ENCODE results near the gene ENTPD3. TPM values are rescaled to one million over a fixed set of nuclear protein-coding genes. Genes with fewer than 3 reads are reported as not detected.
A peak's percentile ranks its signal among the peaks of the same experiment; 100 is the strongest.

Gene ENTPD3
- total RNA-seq, 1 donor from 2014 or later = 0.46 TPM

DNA sequence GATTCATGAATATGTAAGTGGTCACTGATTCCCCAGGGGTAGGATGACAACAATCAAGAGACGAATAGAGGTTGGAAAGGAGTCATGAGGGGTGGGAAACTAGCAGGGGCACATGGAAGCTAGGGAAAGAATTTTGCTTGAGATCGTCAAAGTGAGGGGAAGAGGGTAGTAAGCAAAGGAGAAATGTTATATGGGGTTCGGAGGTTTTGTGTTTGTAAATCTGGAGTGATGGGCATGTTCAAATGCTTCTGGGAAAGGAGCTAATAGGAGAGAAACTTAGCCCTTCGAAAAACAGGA lies 78.1 kb downstream of the ENTPD3 start:
- TF ChIP-seq, protein P1, sequence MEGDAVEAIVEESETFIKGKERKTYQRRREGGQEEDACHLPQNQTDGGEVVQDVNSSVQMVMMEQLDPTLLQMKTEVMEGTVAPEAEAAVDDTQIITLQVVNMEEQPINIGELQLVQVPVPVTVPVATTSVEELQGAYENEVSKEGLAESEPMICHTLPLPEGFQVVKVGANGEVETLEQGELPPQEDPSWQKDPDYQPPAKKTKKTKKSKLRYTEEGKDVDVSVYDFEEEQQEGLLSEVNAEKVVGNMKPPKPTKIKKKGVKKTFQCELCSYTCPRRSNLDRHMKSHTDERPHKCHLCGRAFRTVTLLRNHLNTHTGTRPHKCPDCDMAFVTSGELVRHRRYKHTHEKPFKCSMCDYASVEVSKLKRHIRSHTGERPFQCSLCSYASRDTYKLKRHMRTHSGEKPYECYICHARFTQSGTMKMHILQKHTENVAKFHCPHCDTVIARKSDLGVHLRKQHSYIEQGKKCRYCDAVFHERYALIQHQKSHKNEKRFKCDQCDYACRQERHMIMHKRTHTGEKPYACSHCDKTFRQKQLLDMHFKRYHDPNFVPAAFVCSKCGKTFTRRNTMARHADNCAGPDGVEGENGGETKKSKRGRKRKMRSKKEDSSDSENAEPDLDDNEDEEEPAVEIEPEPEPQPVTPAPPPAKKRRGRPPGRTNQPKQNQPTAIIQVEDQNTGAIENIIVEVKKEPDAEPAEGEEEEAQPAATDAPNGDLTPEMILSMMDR (conservative IDR thresholded peaks at IDR 0.05; ENCODE audit: low read depth, low read length) = no peak
- H3K4me3 ChIP-seq (ENCODE audit: low read depth, low read length) = no peak overlapping the region
- DNase-seq (ENCODE audit: low read depth) = no peak

DNA sequence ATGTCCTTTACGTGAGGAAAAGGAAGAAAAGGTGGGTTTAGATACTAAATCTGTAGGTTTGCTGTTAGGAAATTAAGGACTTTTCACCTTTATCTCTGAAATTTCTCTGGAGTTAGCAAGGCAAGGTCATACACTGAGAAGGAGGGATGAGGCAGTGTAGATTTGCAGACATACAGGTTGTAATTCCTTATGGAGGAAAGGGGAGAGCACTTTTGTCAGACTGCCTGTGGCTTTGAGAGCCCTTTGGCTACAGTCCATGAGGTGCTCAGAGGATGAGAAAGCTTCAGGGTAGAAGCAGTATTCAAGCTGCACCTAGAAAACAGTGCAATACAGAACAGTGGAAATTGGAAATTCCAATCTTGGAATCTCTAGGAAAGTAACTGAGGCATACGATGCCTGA lies 78.5 kb downstream of the ENTPD3 start:
- no peak for DNase-seq (ENCODE audit: low read depth)
- H3K4me3 ChIP-seq (ENCODE audit: low read depth, low read length) = no peak overlapping the region
- TF ChIP-seq, protein P1 (conservative IDR thresholded peaks at IDR 0.05; ENCODE audit: low read depth, low read length) = no peak

DNA sequence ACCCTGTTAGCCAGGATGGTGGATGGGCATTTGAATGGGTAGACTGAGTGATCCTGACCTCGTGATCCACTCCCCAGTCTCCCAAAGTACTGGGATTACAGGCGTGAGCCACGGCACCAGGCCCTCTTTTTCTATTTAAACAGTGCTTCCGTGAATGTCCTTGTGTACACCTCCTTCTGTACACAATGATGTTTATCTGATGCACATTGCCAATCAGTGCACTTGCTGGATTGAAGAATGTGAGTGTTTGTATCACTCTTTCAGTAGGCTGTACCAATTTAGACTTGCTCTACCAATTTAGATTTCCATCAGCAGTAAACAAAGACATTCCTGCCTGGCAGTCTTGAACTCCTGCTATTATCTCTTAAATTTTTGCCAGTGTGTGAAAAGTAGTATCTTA lies 81.0 kb downstream of the ENTPD3 start:
- TF ChIP-seq, protein P1 (conservative IDR thresholded peaks at IDR 0.05; ENCODE audit: low read depth, low read length) = no peak
- no peak overlapping the region for H3K4me3 ChIP-seq (ENCODE audit: low read depth, low read length)

DNA sequence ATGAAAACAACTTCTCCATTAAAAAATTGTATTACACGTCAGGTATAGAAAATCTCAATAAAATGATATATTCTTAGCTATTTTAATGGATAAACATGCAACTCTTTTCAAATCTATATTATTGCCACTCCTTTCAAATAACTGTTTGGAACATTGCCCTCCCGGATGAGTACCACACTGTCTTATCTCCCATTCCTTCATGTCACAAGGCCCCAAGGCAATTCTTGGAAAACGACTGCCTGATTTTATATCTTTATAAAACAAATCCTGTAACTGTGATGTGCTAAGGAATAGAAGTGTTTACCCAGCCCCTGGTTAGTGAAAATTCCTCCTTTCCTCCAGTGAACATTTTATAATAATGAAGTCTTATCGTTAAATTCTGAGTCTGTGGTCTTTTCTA lies 83.7 kb downstream of the ENTPD3 start:
- DNase-seq (ENCODE audit: low read depth) = no peak
- no peak overlapping the region for H3K4me3 ChIP-seq (ENCODE audit: low read depth, low read length)
- TF ChIP-seq, protein P1 (conservative IDR thresholded peaks at IDR 0.05; ENCODE audit: low read depth, low read length) = no peak

More for the DNA sequence above, 81.0 kb downstream of the ENTPD3 start:
- DNase-seq (ENCODE audit: low read depth) = no peak

DNA sequence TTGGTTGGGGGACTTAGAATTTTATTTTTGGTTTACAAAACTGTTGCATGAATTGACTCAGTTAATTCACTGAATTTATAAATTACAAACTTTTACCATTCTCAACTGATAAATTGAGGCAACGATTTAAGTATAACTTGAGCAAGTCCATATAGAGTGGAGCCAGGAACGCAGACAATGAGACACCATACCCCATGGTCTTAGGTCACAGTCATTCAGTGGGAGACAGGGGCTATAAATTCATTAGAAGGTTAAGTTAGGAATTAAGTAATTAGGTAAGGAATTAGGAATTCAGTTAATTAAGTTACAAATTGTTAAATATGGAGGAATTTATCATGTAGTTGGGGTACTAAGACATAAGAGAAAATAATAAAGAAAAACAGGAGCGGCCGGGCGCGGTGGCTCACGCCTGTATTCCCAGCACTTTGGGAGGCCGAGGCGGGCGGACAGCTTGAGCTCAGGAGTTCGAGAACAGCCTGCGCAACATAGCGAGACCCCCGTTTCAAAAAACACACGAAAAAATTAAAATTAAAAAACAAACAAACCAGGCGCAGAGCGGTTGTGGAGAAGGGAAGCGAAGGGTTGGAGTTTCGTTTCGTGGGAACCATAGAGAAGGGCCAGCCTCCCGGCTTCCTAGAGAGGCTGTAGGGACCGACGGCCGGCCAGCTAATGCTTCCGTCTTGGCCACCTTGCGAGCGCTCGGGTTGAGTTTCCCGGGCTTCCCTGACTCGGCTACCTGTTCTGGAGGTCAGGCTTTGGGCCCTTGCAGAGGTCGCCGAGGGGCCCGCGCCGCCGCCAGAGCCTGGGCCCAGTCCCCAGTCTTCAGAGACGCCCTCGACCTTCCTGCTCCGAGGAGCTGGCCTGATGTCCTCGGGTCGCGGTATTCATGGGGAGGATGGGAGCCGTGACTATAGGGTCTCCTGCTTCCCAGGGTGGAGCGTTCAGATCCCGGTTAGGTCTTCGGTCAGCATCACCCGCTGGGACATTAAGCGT lies 89.8 kb downstream of the ENTPD3 start, which contains the start of gene ZNF619:
ZNF619 (plus strand) TSS at position 645 of the 993 bp plus-strand sequence. CDS start 858 bp downstream, outside the sequence.
- TF ChIP-seq, protein P1 (conservative IDR thresholded peaks at IDR 0.05; ENCODE audit: low read depth, low read length) = no peak
- DNase-seq (ENCODE audit: low read depth) = peak; percentile 25
- peak within 1 kb of the TSS; percentile 73 for H3K4me3 ChIP-seq (ENCODE audit: low read depth, low read length)

DNA sequence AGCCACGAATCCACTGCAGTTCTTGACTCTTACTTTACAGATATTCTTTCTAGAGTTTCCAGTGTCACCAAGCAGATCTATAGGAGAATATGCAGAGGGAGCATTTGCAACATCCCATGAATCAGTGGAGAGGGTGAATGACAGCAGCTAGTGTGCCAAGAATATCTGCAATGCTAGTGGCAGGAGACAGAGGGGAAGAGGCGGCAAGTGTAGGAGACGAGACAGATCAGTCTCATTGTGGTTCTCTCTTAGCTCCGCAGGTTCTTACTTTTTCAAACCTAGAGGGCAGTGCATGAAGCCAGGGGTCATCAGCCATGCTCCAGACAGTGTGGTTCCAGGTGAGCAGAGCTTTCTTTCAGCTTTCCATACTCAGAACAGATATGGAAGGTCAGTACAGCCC lies 90.7 kb downstream of the ENTPD3 start:
- TF ChIP-seq, protein P1 (conservative IDR thresholded peaks at IDR 0.05; ENCODE audit: low read depth, low read length) = no peak
- H3K4me3 ChIP-seq (ENCODE audit: low read depth, low read length) = peak overlapping the region; percentile 73
- no peak for DNase-seq (ENCODE audit: low read depth)

Other genes with a start within 250 kb of the ENTPD3 start
- 10.4 and 14.3 TPM in 2 replicates for gene EIF1B, start 77.5 kb upstream of the ENTPD3 start, total RNA-seq
- 463 and 670 TPM in 2 replicates for gene RPL14, start 70.2 kb downstream of the ENTPD3 start, total RNA-seq
- gene ZNF619, start 89.9 kb downstream of the ENTPD3 start, total RNA-seq = 4.9 and 5.3 TPM in 2 replicates
- 2.5 and 9.0 TPM in 2 replicates for gene ZNF620, start 118.9 kb downstream of the ENTPD3 start, total RNA-seq
- gene ZNF621, start 137.8 kb downstream of the ENTPD3 start, total RNA-seq = 5.1 and 7.0 TPM in 2 replicates

All from epithelial cell of proximal tubule (primary cell).